ENCODE measurements around the gene PAK5.
"Not testable (repeated sequence)": the region's sequence is repeated elsewhere in the genome, so short reads cannot be mapped to it uniquely, and the experiment has no call there.

PAK5 gene

DNA sequence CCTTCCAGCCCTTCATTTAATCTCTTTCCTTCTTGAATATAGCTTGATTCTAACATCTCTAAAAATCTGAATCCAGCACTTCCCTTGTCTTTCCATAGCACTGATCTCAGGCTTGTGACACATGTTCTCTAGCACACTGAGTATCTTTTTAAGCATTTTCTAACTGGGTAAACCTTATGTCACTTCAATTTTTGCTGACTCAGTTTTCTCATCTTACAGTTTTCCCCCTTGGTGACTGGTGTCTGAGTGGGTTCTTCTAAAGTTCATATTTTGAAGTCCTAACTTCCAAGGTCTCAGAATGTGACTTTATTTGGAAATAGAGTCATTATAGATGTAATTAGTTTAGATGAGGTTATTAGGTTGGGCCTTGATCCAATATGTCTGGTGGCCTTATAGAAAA, 153.9 kb downstream of the PAK5 start:
- no peak for DNase-seq (ENCODE audit: low read depth)

DNA sequence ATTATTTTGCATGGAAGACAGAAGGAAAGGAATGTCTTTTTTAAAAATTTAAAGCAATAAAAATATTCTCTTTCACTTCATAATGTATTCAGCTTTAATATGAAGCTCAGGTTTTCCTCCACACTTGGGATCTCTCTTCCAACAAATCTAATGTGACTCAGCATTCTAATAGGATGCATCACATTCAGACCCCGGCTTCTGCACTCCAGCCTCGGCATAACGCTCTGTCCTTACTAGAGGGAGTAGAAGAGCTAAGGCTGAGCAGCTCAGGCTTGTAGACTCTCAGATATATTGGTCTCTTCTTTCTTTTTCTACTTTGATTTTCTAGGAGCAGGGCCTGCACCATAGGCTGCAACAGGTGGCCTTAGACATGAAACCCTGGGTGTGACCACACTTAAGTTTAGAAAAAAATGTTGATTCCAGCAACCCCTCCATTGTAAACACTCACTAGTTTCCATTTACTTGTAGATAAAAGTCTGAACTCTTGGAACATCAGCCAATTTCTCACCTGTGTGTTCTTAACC, 161.7 kb downstream of the PAK5 start:
- DNase-seq (ENCODE audit: low read depth), result no peak

DNA sequence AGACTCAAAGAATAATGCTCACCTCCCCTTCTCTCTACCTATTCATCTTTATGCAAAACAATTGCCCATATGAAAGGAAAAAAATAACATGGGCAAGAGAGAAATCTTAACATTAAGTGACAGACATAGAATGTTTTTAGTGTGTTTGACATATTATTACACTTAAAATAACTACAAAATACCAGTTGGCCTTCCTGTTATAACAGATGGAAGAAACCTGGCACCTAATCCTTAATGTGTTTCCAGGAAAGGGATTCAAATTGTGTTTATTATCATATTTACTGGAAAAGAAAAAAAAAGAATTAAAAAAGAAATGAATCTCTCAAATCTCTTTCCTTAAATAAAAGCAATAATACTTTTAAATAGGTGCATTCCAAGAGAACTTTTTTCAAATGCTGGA, 165.9 kb downstream of the PAK5 start:
- DNase-seq (ENCODE audit: low read depth), result no peak

DNA sequence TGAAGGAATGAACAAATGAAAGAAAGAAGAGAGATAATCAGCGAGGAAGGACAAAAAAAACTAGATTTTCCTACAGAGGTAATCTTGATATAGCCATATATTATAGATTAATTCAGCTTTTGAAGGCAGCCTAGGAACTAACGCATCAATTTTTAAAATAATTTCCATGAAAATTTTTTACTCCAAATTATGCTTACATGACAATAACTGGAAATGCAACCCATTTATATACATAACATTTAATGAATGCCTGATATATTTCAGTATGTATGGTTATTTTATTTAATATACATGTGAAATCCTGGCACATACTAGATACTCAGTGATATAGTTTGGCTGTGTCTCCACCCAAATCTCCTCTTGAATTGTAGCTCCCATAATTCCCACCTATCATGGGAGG, 166.8 kb downstream of the PAK5 start:
- no peak for DNase-seq (ENCODE audit: low read depth)

DNA sequence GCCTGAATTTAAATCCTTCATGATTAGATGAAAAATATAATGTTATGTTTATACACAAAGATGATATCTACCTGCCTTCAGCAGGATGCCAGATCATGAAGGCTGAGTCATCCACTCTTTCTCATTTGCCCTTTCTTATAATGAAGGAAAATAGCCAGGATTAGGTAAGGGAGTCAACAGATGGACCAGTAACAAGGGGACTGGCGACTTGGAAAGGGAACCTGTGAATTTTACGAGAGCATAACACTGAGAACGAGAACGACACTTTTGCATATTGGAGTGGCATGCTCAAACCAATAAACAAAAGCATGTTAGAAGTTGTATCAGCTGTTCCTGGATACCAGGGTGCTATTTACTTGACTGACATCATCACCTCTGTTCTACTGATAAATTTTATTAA, 170.5 kb downstream of the PAK5 start:
- DNase-seq (ENCODE audit: low read depth), result no peak

DNA sequence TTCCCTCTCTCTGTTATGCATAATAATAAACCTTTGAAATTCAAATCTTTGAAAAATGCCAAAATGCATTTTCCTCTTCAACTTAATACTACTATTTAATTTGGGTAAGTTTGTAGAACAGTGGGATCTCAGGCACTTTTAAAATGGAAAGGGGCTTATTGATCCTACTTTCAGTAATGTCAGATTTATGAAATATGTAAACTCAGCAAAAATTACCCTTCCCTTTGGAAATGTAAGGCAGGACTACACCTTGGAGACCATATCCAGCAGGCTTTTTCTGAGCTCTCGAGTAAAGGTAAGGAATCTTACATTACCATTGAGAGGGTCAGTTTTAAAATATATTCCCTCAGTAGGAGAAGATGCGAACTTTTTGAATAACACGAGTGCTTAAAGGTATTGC, 175.5 kb downstream of the PAK5 start:
- no peak for DNase-seq (ENCODE audit: low read depth)

DNA sequence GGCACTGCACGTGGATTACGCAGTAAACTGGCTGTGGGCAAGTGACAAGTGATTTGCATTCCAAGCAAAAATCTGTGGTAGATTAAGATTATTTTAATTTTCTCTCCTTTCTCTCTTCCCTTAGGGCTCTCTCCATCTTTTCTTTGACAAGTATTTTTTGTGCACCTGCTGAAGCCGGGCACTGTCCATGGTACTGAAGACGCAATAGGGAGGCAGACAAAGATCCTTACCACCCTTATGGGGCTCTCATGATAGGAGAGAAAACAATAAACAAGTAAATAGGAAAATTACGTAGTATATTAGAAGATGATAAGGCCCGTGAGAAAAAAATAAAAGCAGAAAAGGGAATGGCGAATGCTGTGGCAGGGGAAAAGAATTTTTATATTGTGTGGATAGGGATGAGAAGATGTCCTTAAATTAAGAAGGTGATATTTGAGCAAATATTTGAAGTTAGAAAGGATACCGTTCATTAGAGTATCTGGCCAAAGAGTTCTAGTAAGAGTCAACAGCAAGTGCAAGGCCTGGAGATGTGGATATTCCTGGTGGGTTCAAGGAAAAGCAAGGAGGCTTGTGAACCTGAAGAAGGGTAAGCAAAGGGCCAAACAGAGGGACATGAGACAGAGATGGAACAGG, 178.5 kb downstream of the PAK5 start:
- DNase-seq (ENCODE audit: low read depth), result no peak

DNA sequence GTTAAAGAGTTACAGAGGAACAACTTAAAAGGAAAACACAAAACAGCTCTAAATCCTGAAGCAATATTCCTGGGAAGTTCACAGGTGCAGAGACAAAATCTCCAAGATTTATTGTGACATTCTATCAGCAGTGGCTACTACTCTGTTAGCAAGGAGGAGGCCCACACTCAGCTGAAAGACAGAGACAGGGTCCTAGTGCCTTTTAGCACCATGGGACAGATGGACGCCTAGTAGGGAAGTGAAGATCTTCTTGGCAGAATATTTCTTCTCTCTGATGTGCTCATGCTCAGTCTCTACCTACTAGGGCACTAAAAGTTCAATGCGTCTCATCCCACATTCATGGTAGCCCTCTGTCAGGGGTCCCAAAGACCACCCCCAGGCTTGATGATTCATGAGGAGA, 191.1 kb downstream of the PAK5 start:
- DNase-seq (ENCODE audit: low read depth), result no peak

DNA sequence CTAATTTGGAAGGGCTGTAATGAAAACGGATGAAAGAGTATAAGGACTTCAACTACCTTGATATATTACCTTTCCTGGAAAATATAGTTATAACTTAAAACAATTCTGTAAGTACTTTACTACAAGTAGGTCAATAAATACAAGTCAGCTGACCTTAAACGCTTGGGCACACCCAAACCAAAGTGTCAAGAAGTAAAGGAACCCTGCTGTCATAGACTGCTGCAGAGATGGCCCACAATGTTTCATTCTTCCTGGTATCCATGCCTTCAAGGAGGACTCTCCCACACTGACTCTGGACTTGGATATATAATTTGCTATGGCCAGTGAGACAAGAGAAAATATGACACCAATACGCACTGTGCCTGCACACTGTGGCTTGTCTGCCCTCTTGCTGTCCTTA, 192.5 kb downstream of the PAK5 start:
- DNase-seq (ENCODE audit: low read depth), result no peak

DNA sequence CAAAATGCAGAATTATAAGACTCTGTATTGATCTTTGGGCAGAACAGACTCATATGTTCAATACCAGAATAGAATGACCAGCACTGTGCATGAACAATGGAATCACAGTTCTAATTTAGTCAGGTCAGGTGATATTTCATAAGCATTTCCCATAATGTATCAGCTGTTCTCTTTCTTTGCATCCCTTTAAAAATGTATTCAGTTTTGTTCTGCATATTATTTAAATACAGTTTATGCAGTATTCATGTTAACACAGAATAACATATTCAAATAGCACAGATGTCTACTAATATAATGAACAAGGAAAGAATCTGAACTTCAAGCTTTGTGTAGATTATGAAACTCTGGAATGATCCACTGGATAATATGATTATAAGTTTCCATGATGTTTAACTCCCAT, 196.0 kb downstream of the PAK5 start:
- DNase-seq (ENCODE audit: low read depth), result no peak

DNA sequence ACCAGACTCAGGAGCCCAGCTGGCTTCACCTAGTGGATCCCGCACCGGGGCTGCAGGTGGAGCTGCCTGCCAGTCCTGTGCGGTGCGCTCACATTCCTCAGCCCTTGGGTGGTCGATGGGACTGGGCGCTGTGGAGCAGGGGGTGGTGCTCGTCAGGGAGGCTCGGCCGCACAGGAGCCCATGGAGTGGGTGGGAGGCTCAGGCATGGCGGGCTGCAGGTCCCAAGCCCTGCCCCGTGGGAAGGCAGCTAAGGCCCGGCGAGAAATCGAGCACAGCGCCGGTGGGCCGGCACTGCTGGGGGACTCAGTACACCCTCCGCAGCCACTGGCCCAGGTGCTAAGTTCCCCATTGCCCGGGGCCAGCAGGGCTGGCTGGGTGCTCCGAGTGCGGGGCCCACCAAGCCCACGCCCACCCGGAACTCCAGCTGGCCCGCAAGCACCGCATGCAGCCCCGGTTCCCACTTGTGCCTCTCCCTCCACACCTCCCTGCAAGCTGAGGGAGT, 197.3 kb downstream of the PAK5 start:
- not testable (repeated sequence) for DNase-seq (ENCODE audit: low read depth)

DNA sequence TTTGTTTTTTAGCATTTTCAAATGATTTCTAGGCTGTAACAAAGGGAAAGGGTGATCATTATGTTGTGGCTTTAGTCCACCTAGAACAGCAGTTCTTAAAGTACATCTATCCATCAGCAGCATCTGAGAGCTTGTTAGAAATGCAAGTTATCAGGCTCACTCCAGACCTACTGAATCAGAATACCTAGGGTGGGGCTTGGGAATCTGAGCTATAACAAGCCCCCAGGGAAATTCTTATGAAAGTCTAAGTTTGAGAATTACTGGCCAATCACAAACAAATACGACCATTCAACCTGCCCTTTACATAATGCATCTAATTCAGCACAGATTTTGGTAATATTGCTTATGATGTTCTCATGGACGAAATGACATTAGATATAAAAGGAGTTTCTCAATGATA, 201.0 kb downstream of the PAK5 start:
- no peak for DNase-seq (ENCODE audit: low read depth)

DNA sequence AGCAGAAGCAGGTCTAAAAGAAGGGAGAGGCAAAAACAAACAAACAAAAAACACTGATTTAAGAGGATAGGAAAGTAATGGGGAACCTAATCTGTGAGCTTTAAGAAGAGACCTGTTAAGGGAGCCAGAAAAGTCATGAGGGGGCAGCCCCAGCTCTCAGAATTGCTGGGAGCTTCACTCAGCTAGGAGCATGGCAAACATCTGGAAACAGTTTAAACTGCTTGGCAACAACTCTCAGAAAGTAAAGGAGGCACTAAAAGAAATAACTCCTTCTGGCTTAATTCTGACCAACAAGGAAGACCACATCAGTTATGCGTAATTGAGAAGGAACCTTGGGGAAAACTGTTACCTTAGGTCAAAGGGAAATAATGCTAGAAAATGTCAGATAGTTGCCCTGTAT, 203.1 kb downstream of the PAK5 start:
- DNase-seq (ENCODE audit: low read depth), result peak; percentile 19

DNA sequence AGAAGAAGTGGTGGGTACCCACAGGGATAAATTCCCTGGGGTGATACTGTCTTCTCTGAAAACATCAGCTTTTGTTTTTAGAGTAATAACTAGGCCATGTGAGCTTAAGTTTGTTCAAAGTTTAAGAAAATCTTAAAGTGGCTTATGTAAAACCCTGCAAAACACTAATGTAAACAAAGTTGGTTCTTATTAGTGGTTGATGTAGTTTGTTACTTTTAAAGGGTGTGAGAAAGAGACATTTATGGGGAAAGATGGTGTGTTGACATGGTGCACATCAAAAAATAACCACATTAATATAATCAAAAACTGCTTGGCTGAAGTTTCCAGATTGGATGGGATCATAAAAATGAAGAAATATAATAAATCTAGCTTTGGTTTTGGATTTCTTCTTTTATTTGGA, 204.5 kb downstream of the PAK5 start:
- no peak for DNase-seq (ENCODE audit: low read depth)

DNA sequence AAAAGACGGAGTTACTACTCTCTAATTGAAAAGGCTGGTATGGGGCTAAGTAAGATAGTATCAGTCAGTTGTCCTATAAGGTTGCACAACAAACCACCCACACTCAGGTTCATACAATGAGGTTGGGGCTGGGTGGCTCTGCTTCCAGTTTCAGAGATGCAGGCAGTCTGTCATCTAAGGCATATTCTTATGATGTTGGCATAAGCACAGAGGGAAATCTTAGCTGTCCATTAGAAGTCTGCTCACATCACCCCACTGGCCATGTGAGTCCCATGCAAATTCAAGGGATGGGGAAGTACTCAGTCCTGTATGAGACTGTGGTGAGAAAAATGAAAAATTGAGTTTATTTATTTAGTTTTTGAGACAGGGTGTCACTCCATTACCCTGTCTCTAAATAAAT, 205.9 kb downstream of the PAK5 start:
- DNase-seq (ENCODE audit: low read depth), result no peak

DNA sequence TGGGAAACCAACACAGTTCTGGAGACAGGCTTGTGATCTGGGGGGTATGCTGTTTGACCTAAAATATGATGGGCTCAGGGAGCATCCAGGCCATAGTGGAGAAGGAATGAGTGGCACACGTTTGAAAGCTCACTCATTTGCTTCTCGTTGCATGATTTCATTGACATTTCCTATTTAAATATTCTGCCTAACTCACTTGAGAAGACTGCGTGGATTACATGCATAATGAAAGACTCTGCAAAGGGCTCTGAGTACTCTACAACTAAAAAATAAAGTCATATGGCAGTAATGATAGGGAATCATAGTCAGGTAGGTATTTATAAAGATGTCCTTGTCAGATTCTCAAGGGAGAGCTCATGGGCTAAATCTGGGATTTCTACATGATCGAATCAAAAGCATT, 206.6 kb downstream of the PAK5 start:
- DNase-seq (ENCODE audit: low read depth), result no peak

DNA sequence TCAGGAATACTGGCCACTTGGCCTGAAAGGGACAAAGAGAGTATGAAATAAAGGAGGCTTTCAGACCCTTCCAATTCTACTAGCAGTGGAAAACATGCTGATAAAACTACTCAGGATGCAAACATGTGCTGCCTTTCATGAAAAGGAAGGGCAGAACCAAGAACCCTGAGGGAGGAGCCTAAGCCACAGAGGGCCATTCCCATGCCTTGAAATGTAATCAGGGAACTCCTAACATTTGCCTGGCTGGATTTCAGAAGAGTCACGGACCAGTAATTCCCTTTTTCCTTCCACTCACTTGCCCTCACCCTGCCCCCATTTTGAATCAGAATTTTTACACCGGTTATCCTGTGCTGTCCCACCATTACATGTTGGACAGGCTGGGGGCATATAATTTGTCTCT, 208.3 kb downstream of the PAK5 start:
- no peak for DNase-seq (ENCODE audit: low read depth)

DNA sequence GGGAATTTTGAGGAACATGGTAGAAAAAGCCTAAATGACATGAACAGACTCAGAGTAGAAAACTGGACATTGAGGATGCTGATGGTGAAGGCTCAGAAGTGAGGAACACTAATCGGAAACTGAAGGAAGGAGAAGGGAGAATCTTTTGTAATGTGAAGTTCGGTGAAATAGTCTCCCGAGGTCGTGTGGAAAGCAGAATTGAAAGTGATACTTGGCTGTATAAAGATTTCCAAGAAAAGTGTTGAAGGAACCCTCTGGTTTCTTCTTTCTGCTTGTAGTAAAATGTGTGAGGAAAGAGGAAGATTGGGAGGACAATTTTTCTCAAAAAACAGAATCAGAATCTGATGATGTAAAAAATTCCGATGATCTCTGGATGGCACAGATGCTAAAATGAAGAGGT, 209.0 kb downstream of the PAK5 start:
- no peak for DNase-seq (ENCODE audit: low read depth)

DNA sequence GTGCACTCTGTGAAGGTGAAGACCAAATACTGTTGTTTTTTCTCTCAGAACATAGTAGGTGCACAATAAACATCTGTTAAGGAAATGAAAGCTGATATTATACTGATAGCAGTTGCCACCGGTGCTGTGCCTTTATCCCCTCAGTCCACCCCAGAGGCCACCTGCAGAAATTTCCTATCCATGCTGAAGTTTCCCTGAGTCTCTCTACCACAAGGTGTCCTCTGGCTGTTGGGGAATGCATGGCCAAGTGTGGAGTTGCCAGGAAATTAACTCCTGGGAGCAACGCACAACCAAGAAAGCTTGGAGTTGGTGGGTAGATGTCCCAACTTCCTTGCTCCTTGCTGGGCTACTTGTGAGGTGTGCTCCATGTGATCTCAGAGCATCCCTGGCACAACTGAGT, 210.3 kb downstream of the PAK5 start:
- DNase-seq (ENCODE audit: low read depth), result no peak

DNA sequence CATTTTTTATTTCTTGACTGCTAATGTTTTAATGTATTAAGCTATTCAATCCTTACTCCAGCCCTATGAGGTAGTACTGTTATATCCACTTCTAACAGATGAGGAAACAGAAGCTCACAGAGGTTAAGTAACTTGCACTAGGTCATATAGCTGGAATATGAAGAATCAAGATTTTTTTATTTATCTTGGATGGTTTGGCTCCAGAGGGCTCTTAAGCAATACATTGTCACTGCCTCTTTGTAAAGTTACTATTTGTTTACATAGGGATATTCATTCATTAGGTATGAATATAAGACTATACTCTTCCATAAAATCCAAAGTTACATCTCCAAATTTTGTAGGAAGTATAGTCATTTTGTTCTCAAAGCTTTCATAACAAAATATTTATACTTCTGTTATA, 210.7 kb downstream of the PAK5 start:
- DNase-seq (ENCODE audit: low read depth), result no peak

DNA sequence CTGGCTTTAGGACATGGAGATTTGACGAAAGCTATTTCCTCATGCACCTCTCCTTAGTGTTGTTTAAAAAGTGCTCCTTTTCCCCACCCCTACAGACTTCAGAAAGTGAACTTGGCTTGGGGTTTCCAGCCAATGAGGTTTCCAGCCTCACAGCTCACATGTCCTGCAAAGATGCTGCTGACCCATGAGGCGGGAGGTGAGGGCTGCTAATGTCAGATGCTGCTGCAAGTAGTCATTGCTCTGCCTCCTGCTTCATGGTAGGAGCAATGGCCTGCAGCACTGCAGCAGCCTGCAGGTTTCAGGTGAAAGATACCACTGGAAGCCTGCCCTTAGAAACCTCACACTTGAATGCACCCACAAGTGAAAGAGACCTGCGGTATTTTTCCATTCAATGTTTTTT, 211.7 kb downstream of the PAK5 start:
- no peak for DNase-seq (ENCODE audit: low read depth)

DNA sequence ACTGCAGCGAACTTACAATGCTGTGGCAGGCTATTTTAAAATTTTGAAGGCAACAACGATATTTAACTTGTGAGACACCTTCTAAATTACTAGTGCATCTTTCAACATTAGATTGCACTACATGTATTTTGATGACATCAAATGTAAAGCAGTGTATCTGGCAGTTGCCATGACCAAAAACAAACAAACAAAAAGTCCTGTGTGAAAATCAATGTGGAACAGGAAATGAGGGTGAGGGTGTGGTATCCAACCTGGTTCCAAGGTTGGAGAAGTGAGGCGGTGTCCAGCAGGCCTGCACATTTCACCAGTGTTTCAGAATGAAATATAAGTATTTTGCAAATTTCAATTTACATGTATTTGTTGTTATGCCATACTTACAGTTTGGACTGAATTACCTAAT, 212.5 kb downstream of the PAK5 start:
- DNase-seq (ENCODE audit: low read depth), result no peak

DNA sequence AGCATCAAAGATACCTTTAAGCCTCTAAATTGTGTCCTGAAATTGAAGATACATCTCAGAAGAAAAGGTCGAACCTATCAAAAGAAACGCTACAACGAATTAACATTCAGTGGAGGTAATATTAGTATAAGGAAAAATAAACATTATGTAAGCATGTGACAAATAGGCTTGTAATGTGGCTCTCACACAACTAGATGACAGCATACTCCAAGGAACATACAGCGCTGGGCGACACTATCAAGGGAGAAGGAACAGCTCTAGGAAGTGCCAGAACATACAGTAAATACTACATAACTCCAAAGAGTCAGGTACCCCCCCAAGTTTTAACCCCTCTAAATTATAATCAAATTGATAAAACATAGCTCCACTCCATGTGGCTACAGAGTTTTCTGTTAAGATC, 220.9 kb downstream of the PAK5 start:
- no peak for DNase-seq (ENCODE audit: low read depth)

DNA sequence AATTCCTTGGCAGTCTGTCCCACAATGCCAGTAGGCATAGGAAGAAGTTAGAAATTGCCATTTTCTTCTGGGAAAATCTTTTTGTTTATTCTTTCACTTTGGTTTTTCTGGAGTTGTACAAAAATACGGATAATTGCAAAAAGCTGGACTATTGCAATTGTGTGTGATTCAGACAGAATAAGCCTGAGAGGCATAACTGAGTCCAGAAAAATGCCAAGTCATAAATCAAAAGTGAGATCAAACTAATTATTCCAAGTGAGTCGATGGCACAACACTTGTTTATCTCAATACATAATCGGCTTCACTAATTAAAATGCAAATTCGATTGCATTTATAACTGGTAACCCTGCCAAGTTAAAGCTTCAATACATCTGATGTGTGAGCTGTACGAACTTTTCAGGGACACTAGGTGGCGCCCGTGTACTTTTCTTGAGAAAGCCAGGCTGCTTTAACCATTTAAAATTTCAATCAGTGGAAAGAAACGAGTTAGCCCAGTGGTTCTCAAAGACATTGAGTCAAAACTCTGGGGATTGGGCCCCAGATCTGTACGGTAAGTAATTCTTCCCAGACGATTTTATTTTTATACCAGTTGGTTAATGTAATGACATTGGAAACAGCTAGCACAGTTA, 221.9 kb downstream of the PAK5 start:
- peak; percentile 44 for DNase-seq (ENCODE audit: low read depth)
